ENCODE measurements around the gene LITAF.

- TF ChIP-seq POLR2A (IDR thresholded peaks at IDR 0.05; ENCODE audit: low read length) (no peak), GATA1 (IDR thresholded peaks at IDR 0.05; ENCODE audit: low read depth, low read length) (no peak)
Measured at GRCh38 chr16:11602321-11602720, 15.6 kb upstream of the LITAF start.
